K562 (cell line): ENCODE results near the gene ZBTB42. TPM values are rescaled to one million over a fixed set of nuclear protein-coding genes. Genes with fewer than 3 reads are reported as not detected.

Experiments
- DPF2 ChIP-seq: fragments of 450-650 bp; IDR thresholded peaks from 2 replicates; pipeline ENCODE4 v1.6.1; 2016
- KLF10 ChIP-seq: fragments of 250-450 bp; sonication (Bioruptor Pico); IDR thresholded peaks from 2 replicates; pipeline ENCODE4 v1.6.1; 2021; ENCODE audit warnings: matching md5 sums
- NR2C1 ChIP-seq, 2 experiments: fragments of 450-650 bp; IDR thresholded peaks; 2 replicates each; pipeline ENCODE4 v1.6.1; 2017; ENCODE audit warnings: mild to moderate bottlenecking in 2 of 2, antibody characterized with exemption in 1 of 2, inconsistent platforms in 1 of 2, missing compliant biosample characterization in 1 of 2, missing genetic modification characterization in 1 of 2
- PRMT5 ChIP-seq: sonication (generic); formaldehyde crosslinking; IDR thresholded peaks from 2 replicates; pipeline ENCODE4 v1.5.0; 2020; ENCODE audit warnings: missing genetic modification reagents
- STAG1 ChIP-seq: sonication (generic); formaldehyde crosslinking; IDR thresholded peaks from 2 replicates; pipeline ENCODE4 v1.5.0; 2020; ENCODE audit warnings: missing genetic modification reagents, borderline replicate concordance
- TAF1 ChIP-seq: IDR thresholded peaks from 2 replicates; pipeline ENCODE4 v1.6.1; 2011; ENCODE audit warnings: mild to moderate bottlenecking, low read length, moderate library complexity; ENCODE audit not compliant: insufficient read depth, control insufficient read depth, severe bottlenecking; ENCODE audit errors: extremely low read depth
- ZEB2 ChIP-seq: fragments of 450-650 bp; IDR thresholded peaks from 2 replicates; pipeline ENCODE4 v1.6.1; 2016
- ZKSCAN3 ChIP-seq: fragments of 250-450 bp; sonication (Bioruptor Pico); IDR thresholded peaks from 2 replicates; pipeline ENCODE4 v1.4.0; 2020
- ZNF445 ChIP-seq: fragments of 250-450 bp; sonication (Bioruptor Pico); IDR thresholded peaks from 2 replicates; pipeline ENCODE4 v1.4.0; 2020; ENCODE audit warnings: low read depth, mild to moderate bottlenecking, moderate library complexity
- polyA plus RNA-seq, 8 experiments: library from polyadenylated mRNA; depleted of rRNA in 4 of 8; stranded (reverse) in 5 of 8; unstranded in 3 of 8; fragments of >200 nt; fragmentation: Nextera tagmentation in 2 of 8; fragmentation: Illumina TruSeq in 1 of 8; extraction: Ambion mirVana in 2 of 8; extraction: Trizol in 1 of 8; gene quantifications; 2 replicates each; pipeline versions ENCODE4 v1.2.1 to v1.2.3, GENCODE V29; 2011 to 2014; ENCODE audit warnings: inconsistent platforms in 1 of 8, missing spikeins in 1 of 8
- total RNA-seq, 7 experiments: library from RNA; depleted of rRNA in 6 of 7; stranded (reverse); fragments of >200 nt in 6 of 7; fragmentation: Illumina TruSeq in 2 of 7; extraction: Trizol in 2 of 7; gene quantifications; 2 replicates each; pipeline versions ENCODE4 v1.2.1 to v1.2.3, GENCODE V29; 2011 to 2021; ENCODE audit warnings: low replicate concordance in 1 of 7
- TF ChIP-seq, protein P1 (sequence below): fragments of 250-450 bp; sonication (Bioruptor Pico); IDR thresholded peaks from 2 replicates; pipeline ENCODE4 v1.4.0; 2020
- TF ChIP-seq, protein P2 (sequence below): fragments of 450-650 bp; IDR thresholded peaks from 2 replicates; pipeline ENCODE4 v1.6.1; 2016; ENCODE audit warnings: antibody characterized with exemption
- TF ChIP-seq, protein P3 (sequence below): fragments of 250-450 bp; sonication (Bioruptor Pico); IDR thresholded peaks from 2 replicates; pipeline ENCODE4 v1.6.1; 2021; ENCODE audit warnings: mild to moderate bottlenecking
- TF ChIP-seq, protein P4 (sequence below): sonication (generic); formaldehyde crosslinking; IDR thresholded peaks from 2 replicates; pipeline ENCODE4 v1.8.0; 2023; ENCODE audit warnings: mild to moderate bottlenecking, missing genetic modification reagents
- TF ChIP-seq, protein P5 (sequence below): fragments of 450-650 bp; IDR thresholded peaks from 2 replicates; pipeline ENCODE4 v1.7.0; 2016; ENCODE audit warnings: borderline replicate concordance
- TF ChIP-seq, protein P6 (sequence below): fragments of 450-650 bp; IDR thresholded peaks from 2 replicates; pipeline ENCODE4 v1.6.1; 2014; ENCODE audit warnings: low read depth, mild to moderate bottlenecking, moderate library complexity, borderline replicate concordance

The ZBTB42 gene
- total and polyA plus RNA-seq, 9 of the 15 experiments (the other 6 are each of a cell fraction or from before 2014, with no cell fraction given), result 0.03 to 8.5 (median 2.4) TPM

DNA sequence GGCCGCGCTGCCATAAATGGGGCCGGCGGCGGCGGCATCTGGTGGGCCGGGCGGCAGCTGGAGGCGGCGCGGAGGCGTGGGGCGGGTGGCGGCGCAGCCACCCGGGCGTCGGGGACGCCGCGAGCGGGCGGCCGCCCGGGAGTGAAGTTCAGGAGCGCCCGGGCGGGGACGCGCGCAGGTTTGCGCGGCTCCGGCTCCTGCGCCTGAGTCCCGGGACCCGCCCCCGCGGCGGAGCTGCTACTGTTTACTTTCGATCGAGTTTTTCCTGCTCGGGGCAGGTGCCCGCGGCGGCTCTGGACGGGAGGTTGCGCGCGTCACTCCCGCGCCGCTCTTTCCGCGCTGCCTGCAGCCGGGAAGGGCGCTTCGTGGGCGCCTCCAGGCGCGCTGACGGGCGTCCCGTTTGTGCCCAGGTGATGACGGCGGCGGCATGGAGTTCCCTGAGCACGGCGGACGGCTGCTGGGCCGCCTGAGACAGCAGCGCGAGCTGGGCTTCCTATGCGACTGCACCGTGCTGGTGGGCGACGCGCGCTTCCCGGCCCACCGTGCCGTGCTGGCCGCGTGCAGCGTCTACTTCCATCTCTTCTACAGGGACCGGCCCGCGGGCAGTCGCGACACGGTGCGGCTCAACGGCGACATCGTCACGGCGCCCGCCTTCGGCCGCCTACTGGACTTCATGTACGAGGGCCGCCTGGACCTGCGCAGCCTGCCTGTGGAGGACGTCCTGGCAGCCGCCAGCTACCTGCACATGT lies at the start of gene ZBTB42 (continued):
- TF ChIP-seq, protein P1, sequence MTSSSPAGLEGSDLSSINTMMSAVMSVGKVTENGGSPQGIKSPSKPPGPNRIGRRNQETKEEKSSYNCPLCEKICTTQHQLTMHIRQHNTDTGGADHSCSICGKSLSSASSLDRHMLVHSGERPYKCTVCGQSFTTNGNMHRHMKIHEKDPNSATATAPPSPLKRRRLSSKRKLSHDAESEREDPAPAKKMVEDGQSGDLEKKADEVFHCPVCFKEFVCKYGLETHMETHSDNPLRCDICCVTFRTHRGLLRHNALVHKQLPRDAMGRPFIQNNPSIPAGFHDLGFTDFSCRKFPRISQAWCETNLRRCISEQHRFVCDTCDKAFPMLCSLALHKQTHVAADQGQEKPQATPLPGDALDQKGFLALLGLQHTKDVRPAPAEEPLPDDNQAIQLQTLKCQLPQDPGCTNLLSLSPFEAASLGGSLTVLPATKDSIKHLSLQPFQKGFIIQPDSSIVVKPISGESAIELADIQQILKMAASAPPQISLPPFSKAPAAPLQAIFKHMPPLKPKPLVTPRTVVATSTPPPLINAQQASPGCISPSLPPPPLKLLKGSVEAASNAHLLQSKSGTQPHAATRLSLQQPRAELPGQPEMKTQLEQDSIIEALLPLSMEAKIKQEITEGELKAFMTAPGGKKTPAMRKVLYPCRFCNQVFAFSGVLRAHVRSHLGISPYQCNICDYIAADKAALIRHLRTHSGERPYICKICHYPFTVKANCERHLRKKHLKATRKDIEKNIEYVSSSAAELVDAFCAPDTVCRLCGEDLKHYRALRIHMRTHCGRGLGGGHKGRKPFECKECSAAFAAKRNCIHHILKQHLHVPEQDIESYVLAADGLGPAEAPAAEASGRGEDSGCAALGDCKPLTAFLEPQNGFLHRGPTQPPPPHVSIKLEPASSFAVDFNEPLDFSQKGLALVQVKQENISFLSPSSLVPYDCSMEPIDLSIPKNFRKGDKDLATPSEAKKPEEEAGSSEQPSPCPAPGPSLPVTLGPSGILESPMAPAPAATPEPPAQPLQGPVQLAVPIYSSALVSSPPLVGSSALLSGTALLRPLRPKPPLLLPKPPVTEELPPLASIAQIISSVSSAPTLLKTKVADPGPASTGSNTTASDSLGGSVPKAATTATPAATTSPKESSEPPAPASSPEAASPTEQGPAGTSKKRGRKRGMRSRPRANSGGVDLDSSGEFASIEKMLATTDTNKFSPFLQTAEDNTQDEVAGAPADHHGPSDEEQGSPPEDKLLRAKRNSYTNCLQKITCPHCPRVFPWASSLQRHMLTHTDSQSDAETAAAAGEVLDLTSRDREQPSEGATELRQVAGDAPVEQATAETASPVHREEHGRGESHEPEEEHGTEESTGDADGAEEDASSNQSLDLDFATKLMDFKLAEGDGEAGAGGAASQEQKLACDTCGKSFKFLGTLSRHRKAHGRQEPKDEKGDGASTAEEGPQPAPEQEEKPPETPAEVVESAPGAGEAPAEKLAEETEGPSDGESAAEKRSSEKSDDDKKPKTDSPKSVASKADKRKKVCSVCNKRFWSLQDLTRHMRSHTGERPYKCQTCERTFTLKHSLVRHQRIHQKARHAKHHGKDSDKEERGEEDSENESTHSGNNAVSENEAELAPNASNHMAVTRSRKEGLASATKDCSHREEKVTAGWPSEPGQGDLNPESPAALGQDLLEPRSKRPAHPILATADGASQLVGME (CRISPR knock-in tag), result no peak
- no peak for TF ChIP-seq DPF2
- TF ChIP-seq, protein P2, sequence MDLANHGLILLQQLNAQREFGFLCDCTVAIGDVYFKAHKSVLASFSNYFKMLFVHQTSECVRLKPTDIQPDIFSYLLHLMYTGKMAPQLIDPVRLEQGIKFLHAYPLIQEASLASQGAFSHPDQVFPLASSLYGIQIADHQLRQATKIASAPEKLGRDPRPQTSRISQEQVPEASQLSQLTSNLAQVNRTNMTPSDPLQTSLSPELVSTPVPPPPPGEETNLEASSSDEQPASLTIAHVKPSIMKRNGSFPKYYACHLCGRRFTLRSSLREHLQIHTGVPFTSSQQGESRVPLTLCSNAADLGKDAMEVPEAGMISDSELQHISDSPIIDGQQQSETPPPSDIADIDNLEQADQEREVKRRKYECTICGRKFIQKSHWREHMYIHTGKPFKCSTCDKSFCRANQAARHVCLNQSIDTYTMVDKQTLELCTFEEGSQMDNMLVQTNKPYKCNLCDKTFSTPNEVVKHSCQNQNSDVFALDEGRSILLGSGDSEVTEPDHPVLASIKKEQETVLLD, result no peak
- TF ChIP-seq ZNF445 (CRISPR knock-in tag), result no peak
- TF ChIP-seq STAG1 (CRISPR knock-in tag), result no peak
- TF ChIP-seq, protein P3, sequence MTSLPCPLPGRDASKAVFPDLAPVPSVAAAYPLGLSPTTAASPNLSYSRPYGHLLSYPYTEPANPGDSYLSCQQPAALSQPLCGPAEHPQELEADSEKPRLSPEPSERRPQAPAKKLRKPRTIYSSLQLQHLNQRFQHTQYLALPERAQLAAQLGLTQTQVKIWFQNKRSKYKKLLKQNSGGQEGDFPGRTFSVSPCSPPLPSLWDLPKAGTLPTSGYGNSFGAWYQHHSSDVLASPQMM (CRISPR knock-in tag), result no peak
- TF ChIP-seq, protein P4, sequence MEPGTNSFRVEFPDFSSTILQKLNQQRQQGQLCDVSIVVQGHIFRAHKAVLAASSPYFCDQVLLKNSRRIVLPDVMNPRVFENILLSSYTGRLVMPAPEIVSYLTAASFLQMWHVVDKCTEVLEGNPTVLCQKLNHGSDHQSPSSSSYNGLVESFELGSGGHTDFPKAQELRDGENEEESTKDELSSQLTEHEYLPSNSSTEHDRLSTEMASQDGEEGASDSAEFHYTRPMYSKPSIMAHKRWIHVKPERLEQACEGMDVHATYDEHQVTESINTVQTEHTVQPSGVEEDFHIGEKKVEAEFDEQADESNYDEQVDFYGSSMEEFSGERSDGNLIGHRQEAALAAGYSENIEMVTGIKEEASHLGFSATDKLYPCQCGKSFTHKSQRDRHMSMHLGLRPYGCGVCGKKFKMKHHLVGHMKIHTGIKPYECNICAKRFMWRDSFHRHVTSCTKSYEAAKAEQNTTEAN (CRISPR knock-in tag), result no peak
- TF ChIP-seq KLF10 (CRISPR knock-in tag), result no peak
- TF ChIP-seq, protein P5, sequence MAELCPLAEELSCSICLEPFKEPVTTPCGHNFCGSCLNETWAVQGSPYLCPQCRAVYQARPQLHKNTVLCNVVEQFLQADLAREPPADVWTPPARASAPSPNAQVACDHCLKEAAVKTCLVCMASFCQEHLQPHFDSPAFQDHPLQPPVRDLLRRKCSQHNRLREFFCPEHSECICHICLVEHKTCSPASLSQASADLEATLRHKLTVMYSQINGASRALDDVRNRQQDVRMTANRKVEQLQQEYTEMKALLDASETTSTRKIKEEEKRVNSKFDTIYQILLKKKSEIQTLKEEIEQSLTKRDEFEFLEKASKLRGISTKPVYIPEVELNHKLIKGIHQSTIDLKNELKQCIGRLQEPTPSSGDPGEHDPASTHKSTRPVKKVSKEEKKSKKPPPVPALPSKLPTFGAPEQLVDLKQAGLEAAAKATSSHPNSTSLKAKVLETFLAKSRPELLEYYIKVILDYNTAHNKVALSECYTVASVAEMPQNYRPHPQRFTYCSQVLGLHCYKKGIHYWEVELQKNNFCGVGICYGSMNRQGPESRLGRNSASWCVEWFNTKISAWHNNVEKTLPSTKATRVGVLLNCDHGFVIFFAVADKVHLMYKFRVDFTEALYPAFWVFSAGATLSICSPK, result no peak
- TF ChIP-seq, protein P6, sequence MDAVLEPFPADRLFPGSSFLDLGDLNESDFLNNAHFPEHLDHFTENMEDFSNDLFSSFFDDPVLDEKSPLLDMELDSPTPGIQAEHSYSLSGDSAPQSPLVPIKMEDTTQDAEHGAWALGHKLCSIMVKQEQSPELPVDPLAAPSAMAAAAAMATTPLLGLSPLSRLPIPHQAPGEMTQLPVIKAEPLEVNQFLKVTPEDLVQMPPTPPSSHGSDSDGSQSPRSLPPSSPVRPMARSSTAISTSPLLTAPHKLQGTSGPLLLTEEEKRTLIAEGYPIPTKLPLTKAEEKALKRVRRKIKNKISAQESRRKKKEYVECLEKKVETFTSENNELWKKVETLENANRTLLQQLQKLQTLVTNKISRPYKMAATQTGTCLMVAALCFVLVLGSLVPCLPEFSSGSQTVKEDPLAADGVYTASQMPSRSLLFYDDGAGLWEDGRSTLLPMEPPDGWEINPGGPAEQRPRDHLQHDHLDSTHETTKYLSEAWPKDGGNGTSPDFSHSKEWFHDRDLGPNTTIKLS, result 0 out of 2 replicates have a peak, but pooled peaks have one; percentile 22
- TF ChIP-seq ZEB2, result no peak
- no peak for TF ChIP-seq TAF1
- no peak for TF ChIP-seq NR2C1 (IDR thresholded peaks at IDR 0.05)
- no peak for TF ChIP-seq NR2C1 (tag; IDR thresholded peaks at IDR 0.05)
- TF ChIP-seq ZKSCAN3 (CRISPR knock-in tag), result no peak
- TF ChIP-seq PRMT5 (CRISPR knock-in tag), result no peak
